Liver (tissue), 9 donors: ENCODE results near the gene PNMA6E. TPM values are rescaled to one million over a fixed set of nuclear protein-coding genes. Genes with fewer than 3 reads are reported as not detected.

Source experiments
- DNase-seq: peaks from one replicate; pipeline ENCODE4 v3.0.0-alpha.2; 2017; ENCODE audit warnings: low spot score
- H3K27ac ChIP-seq, 2 donors: one replicate each; pipeline ENCODE4 v1.7.0; 2013; ENCODE audit warnings: inconsistent platforms in 2 of 2, low read length in 2 of 2, control low read depth in 1 of 2, low read depth in 1 of 2, mild to moderate bottlenecking in 1 of 2
- H3K27me3 ChIP-seq, 4 donors: one replicate each; pipeline versions ENCODE4 v1.6.1 to v1.7.0; 2013; ENCODE audit warnings: low read length in 3 of 4, inconsistent platforms in 1 of 4, mild to moderate bottlenecking in 1 of 4, moderate library complexity in 1 of 4; ENCODE audit not compliant: control insufficient read depth in 4 of 4, insufficient read depth in 4 of 4
- H3K36me3 ChIP-seq, 4 donors: one replicate each; pipeline versions ENCODE4 v1.6.1 to v1.7.0; 2013; ENCODE audit warnings: low read length in 3 of 4, mild to moderate bottlenecking in 3 of 4, low read depth in 1 of 4, moderate library complexity in 1 of 4; ENCODE audit not compliant: control insufficient read depth in 4 of 4, insufficient read depth in 3 of 4
- H3K4me1 ChIP-seq, 4 donors: one replicate each; pipeline versions ENCODE4 v1.6.1 to v1.7.0; 2013; ENCODE audit warnings: low read length in 3 of 4, mild to moderate bottlenecking in 3 of 4, moderate library complexity in 1 of 4; ENCODE audit not compliant: control insufficient read depth in 4 of 4, insufficient read depth in 4 of 4
- H3K4me3 ChIP-seq, 3 donors: one replicate each; pipeline versions ENCODE4 v1.6.1 to v1.7.0; 2013; ENCODE audit warnings: low read length in 3 of 3, control low read depth in 1 of 3, low read depth in 1 of 3, mild to moderate bottlenecking in 1 of 3
- H3K9ac ChIP-seq, 2 donors: one replicate each; pipeline ENCODE4 v1.7.0; 2013; ENCODE audit warnings: low read length in 2 of 2, mild to moderate bottlenecking in 2 of 2, moderate library complexity in 2 of 2, control low read depth in 1 of 2, low read depth in 1 of 2
- H3K9me3 ChIP-seq, 4 donors: one replicate each; pipeline versions ENCODE4 v1.6.1 to v1.7.0; 2013; ENCODE audit warnings: low read length in 3 of 4; ENCODE audit not compliant: control insufficient read depth in 4 of 4
- ATF3 ChIP-seq: IDR thresholded peaks from 2 replicates; pipeline ENCODE4 v1.6.1; 2016; ENCODE audit warnings: antibody characterized with exemption
- EGR1 ChIP-seq, 2 donors: IDR thresholded peaks; 2 replicates each; pipeline ENCODE4 v1.6.1; 2016 to 2018; ENCODE audit warnings: antibody characterized with exemption in 2 of 2, low read depth in 2 of 2
- FOXA1 ChIP-seq: IDR thresholded peaks from 2 replicates; pipeline ENCODE4 v1.6.1; 2016; ENCODE audit warnings: antibody characterized with exemption
- FOXA2 ChIP-seq: IDR thresholded peaks from 2 replicates; pipeline ENCODE4 v1.6.1; 2016; ENCODE audit warnings: antibody characterized with exemption
- GABPA ChIP-seq, 2 donors: IDR thresholded peaks in 1 of 2; conservative IDR thresholded peaks in 1 of 2; 2 replicates each; pipeline ENCODE4 v1.6.1; 2016; ENCODE audit warnings: antibody characterized with exemption in 2 of 2, mild to moderate bottlenecking in 1 of 2, moderate library complexity in 1 of 2
- HNF4A ChIP-seq, 2 donors: conservative IDR thresholded peaks; 2 replicates each; pipeline ENCODE4 v1.6.1; 2016; ENCODE audit warnings: antibody characterized with exemption in 2 of 2, mild to moderate bottlenecking in 2 of 2
- HNF4G ChIP-seq: IDR thresholded peaks from 2 replicates; pipeline ENCODE4 v1.6.1; 2016; ENCODE audit warnings: antibody characterized with exemption
- JUND ChIP-seq, 2 donors: IDR thresholded peaks; 2 replicates each; pipeline ENCODE4 v1.6.1; 2016; ENCODE audit warnings: antibody characterized with exemption in 2 of 2
- MAX ChIP-seq: IDR thresholded peaks from 2 replicates; pipeline ENCODE4 v1.6.1; 2016; ENCODE audit warnings: antibody characterized with exemption
- NR2F2 ChIP-seq: IDR thresholded peaks from 2 replicates; pipeline ENCODE4 v1.6.1; 2016; ENCODE audit warnings: antibody characterized with exemption
- RAD21 ChIP-seq, 2 donors: IDR thresholded peaks; 2 replicates each; pipeline ENCODE4 v1.6.1; 2016; ENCODE audit warnings: antibody characterized with exemption in 2 of 2, mild to moderate bottlenecking in 2 of 2
- RXRA ChIP-seq, 2 donors: IDR thresholded peaks; 2 replicates each; pipeline ENCODE4 v1.6.1; 2017 to 2018; ENCODE audit warnings: antibody characterized with exemption in 2 of 2, mild to moderate bottlenecking in 1 of 2
- SP1 ChIP-seq: IDR thresholded peaks from 2 replicates; pipeline ENCODE4 v1.6.1; 2018; ENCODE audit warnings: antibody characterized with exemption, mild to moderate bottlenecking
- TAF1 ChIP-seq: conservative IDR thresholded peaks from 2 replicates; pipeline ENCODE4 v1.6.1; 2016; ENCODE audit warnings: antibody characterized with exemption, mild to moderate bottlenecking
- YY1 ChIP-seq: IDR thresholded peaks from 2 replicates; pipeline ENCODE4 v1.6.1; 2016; ENCODE audit warnings: antibody characterized with exemption, mild to moderate bottlenecking
- ZBTB33 ChIP-seq: IDR thresholded peaks from 2 replicates; pipeline ENCODE4 v1.6.1; 2016; ENCODE audit warnings: antibody characterized with exemption
- WGBS: extraction: QIAGEN DNeasy Blood & Tissue Kit; methylation state at CpG from one replicate; pipeline ENCODE4 v1.1.7; 2013; 5-methylcytosine and 5-hydroxymethylcytosine counted together
- polyA plus RNA-seq, 2 donors: library from polyadenylated mRNA; stranded (reverse) in 1 of 2; unstranded in 1 of 2; fragments of 200-250 nt in 1 of 2; fragments of >200 nt in 1 of 2; fragmentation: Nextera tagmentation in 1 of 2; extraction: Ambion mirVana in 1 of 2; gene quantifications; one replicate each; pipeline versions ENCODE4 v1.2.1 to v1.2.3, GENCODE V29; 2013 to 2015
- total RNA-seq, 2 donors: library from RNA; depleted of rRNA; stranded (reverse); fragments of >200 nt; gene quantifications; one replicate each; pipeline ENCODE4 v1.2.3, GENCODE V29; 2014
- TF ChIP-seq, protein P1 (sequence below): fragments of 150-350 bp; IDR thresholded peaks from 2 replicates; pipeline ENCODE4 v1.5.1; 2017; ENCODE audit warnings: improper control_type of control experiment, low read depth, low read length; ENCODE audit not compliant: missing input control
- TF ChIP-seq, protein P2 (sequence below): IDR thresholded peaks from 2 replicates; pipeline ENCODE4 v1.6.1; 2016; ENCODE audit warnings: antibody characterized with exemption, mild to moderate bottlenecking
- donor health status: healthy.
- donor health status: healthy.
- donor health status: healthy.
- donor health status: healthy.
- donor health status: healthy.

PNMA6E gene
- total and polyA plus RNA-seq, 4 donors = not detected

DNA sequence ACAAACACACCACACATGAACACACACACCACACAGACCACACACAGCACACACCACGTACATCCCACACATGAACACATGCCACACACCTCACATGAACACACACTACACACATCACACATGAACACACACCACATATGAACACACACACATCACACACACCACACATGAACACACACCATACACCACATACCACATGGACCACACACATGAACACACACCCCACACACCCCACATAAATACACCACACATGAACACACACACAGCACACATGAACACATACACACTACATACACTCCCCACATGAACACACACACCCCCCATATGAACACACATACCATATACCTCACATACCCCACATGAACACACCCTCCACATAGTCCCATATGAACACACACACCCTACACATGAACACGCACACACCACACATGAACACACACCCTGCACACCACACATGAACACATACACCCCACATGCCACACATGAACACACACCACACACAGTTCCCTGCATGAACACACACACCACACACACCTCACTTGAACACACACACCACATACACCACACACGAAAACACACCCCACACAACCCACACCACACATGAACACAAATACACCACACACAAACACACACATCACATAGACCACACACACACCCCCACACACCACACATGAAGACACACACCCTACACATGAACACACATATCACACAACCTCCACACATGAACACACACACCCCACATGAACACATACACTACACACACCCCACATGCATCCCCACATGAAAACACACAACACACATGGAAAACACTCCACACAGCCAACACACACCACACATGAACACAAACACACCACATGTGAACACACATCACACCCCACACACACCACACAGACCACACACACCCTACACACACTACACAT, 18.3 kb downstream of the PNMA6E start:
- Histone ChIP-seq H3K9ac (no peak overlapping the region), H3K27me3 (no peaks in the 10 kb centered on the region), H3K4me1 (peaks cover 0 to 6% (median 2%) of the 10 kb centered on the region in 4 donors), H3K27ac (no peak overlapping the region), H3K9me3 (no peaks in the 10 kb centered on the region), H3K4me3 (no peak overlapping the region), H3K36me3 (no peaks in the 10 kb centered on the region)
- no peak for TF ChIP-seq ATF3
- 88% methylated on average over 3 of the region's 3 CpGs for WGBS
- no peak for DNase-seq

- Histone ChIP-seq H3K36me3 (no peaks in the 10 kb centered on the region), H3K9ac (no peak overlapping the region), H3K27ac (no peak overlapping the region), H3K4me3 (no peak overlapping the region), H3K9me3 (no peaks in the 10 kb centered on the region), H3K4me1 (peaks cover 0 to 6% (median 2%) of the 10 kb centered on the region in 4 donors), H3K27me3 (no peaks in the 10 kb centered on the region)
- peak; percentile 39 for DNase-seq
- WGBS = 25% methylated on average over 12 of the region's 12 CpGs
- TF ChIP-seq, protein P1, sequence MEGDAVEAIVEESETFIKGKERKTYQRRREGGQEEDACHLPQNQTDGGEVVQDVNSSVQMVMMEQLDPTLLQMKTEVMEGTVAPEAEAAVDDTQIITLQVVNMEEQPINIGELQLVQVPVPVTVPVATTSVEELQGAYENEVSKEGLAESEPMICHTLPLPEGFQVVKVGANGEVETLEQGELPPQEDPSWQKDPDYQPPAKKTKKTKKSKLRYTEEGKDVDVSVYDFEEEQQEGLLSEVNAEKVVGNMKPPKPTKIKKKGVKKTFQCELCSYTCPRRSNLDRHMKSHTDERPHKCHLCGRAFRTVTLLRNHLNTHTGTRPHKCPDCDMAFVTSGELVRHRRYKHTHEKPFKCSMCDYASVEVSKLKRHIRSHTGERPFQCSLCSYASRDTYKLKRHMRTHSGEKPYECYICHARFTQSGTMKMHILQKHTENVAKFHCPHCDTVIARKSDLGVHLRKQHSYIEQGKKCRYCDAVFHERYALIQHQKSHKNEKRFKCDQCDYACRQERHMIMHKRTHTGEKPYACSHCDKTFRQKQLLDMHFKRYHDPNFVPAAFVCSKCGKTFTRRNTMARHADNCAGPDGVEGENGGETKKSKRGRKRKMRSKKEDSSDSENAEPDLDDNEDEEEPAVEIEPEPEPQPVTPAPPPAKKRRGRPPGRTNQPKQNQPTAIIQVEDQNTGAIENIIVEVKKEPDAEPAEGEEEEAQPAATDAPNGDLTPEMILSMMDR = peak; percentile 14
- TF ChIP-seq TAF1 = no peak
- TF ChIP-seq SP1 = no peak
- TF ChIP-seq MAX = no peak
- no peak for TF ChIP-seq ATF3
- TF ChIP-seq HNF4A (conservative IDR thresholded peaks at IDR 0.05) = peak in 1 of 2 donors; percentile 21
- no peak for TF ChIP-seq YY1
- peak; percentile 63 for TF ChIP-seq FOXA2
- no peak for TF ChIP-seq ZBTB33
- no peak for TF ChIP-seq HNF4G
- no peak for TF ChIP-seq GABPA (IDR thresholded peaks at IDR 0.05 in 1 of 2, conservative IDR thresholded peaks at IDR 0.05 in 1 of 2)
- TF ChIP-seq NR2F2 = no peak
- TF ChIP-seq FOXA1 = no peak
- no peak for TF ChIP-seq RAD21 (IDR thresholded peaks at IDR 0.05)
- peak in 1 of 2 donors; percentile 37 for TF ChIP-seq RXRA (IDR thresholded peaks at IDR 0.05)
- TF ChIP-seq, protein P2, sequence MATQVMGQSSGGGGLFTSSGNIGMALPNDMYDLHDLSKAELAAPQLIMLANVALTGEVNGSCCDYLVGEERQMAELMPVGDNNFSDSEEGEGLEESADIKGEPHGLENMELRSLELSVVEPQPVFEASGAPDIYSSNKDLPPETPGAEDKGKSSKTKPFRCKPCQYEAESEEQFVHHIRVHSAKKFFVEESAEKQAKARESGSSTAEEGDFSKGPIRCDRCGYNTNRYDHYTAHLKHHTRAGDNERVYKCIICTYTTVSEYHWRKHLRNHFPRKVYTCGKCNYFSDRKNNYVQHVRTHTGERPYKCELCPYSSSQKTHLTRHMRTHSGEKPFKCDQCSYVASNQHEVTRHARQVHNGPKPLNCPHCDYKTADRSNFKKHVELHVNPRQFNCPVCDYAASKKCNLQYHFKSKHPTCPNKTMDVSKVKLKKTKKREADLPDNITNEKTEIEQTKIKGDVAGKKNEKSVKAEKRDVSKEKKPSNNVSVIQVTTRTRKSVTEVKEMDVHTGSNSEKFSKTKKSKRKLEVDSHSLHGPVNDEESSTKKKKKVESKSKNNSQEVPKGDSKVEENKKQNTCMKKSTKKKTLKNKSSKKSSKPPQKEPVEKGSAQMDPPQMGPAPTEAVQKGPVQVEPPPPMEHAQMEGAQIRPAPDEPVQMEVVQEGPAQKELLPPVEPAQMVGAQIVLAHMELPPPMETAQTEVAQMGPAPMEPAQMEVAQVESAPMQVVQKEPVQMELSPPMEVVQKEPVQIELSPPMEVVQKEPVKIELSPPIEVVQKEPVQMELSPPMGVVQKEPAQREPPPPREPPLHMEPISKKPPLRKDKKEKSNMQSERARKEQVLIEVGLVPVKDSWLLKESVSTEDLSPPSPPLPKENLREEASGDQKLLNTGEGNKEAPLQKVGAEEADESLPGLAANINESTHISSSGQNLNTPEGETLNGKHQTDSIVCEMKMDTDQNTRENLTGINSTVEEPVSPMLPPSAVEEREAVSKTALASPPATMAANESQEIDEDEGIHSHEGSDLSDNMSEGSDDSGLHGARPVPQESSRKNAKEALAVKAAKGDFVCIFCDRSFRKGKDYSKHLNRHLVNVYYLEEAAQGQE = no peak
- TF ChIP-seq JUND (IDR thresholded peaks at IDR 0.05) = no peak
- TF ChIP-seq EGR1 (IDR thresholded peaks at IDR 0.05; ENCODE audit: low read depth in 2 of 2) = no peak
Observed at GRCh38 chrX:153381684-153382532, 19.2 kb downstream of the PNMA6E start.
